IPS-11a (cell line): ENCODE data around the gene IRF4.
"Not testable (repeated sequence)": the region's sequence is repeated elsewhere in the genome, so short reads cannot be mapped to it uniquely, and the experiment has no call there.

Experiments
- H3K4me3 ChIP-seq: one replicate; pipeline ENCODE4 v1.5.1; 2013; ENCODE audit warnings: low read depth, low read length, control low read depth

Gene IRF4

DNA sequence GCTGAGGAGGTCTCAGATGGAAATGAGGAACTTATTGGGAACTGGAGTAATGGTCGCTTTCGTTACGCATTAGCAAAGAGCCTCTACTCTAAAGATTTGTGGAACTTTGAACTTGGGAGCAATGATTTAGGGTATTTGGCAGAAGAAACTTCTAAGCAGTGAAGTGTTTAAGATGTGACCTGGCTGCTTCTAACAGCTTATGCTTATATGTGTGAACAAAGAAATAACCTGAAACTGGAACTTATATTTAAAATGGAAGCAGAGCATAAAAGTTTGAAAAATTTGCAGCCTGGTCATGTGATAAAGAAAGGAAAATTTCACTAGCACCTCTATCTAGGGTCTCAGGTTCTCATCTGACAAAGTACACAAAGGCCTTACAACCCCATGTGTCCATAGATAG lies 23.5 kb downstream of the IRF4 start:
- H3K4me3 ChIP-seq: no peak overlapping the region

DNA sequence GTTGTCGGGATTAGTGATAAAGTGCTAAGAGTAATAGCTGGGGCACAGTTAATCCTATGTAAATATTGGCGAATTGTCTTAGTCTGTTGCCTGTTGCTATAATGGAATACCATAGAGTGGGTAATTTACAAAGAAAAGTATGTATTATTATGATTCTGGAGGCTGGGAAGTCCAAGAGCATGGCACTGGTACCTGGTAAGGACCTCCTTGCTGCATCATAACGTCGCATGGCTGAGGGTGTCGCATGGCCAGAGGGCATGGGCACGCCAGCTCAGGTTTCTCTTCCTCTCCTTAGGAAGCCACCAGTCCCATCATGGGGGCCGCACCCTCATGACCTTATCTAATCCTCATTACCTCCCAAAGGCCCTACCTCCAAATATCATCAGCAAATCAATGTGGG lies 29.7 kb downstream of the IRF4 start:
- H3K4me3 ChIP-seq: no peak overlapping the region

DNA sequence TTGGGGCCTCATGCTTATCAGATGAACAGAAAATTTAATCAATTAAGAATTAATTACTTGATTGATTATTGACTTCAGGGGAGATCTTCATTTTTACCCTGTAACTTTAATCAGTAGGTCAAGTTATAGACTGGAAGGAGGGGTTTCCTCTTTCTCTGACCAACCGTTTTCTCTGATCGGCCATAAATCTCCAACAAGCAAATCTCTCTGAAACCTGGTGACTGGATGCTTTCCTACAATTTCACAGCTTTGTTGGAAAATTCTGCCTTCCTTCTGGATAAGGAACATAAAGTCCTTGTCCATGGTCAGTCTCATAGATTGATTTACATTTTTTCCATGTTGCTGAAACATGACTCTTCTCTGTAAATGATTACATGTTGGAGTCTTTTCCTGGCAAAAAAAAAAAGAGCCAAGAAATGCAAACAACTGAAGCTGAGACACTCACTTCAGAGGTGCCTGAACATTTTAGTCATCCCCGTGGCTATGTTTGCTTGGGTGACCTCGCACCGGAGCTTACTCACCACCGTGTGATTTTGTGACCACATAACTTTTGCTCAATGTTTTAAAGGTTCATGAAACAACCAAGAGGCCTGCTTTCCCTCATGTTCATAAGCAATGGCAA lies 31.0 kb downstream of the IRF4 start:
- no peak overlapping the region for H3K4me3 ChIP-seq

DNA sequence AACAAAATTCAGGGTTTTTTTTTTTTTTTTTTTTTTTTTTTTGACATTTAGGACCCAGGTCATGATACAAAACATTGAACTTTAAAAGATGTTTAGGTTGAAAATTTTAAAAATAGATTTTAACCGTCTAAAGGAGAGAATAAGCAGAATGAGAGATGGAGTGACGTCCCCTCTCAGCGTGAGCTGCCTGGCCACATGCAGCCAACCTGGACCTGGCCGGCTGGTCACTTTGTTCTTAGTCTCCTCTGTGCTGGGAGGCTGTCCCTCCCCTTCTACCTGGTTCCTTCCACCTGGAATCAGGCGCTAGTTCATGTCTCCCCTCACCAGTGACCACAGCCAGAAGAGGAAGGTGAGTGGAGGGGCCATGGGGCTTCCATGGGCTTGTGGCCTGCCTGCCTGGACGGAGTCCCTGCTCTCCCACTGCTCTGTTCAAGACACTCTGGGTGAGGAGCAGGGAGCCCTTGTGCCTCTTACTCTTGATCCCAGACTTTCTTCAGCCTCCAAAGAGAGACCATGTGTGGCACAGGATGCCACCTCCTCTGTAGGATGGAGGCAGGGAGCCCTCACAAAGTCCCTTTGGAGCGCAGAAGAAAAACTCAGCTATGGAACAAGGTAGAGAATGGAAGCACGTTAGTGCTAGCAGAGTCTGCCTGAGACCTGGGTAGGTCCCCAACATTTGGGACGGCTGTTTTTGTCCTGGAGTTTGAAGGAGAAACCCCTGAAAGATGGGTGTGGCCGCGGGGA lies 31.7 kb downstream of the IRF4 start:
- H3K4me3 ChIP-seq: no peak overlapping the region

DNA sequence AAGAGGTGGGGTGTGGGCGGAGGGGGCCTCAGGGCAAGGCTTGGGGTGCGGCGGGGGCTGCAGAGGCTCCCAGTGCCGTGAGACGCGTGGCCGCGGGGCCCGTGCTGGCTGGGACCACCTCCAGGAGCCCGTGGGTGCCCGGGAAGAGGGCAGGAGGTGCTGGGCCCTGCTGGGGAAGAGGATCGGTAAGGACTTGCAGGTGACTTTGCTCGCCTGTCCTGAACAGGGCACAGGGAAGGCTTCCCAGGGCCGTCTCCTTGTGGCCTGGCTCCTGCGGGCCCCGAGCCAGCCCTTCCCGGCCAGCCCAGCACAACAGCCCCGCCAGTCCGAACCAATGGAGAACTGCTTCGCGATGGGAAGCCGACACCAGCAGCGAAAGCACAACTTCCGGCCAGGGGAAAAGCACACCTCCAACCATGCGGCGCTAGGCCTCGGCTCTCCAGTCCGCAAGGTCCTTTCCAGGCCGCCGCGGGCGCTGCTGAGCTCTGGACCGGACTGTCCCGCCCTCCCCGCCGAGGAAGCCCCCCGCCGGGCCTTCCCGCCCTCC lies 32.3 kb downstream of the IRF4 start:
- no peak overlapping the region for H3K4me3 ChIP-seq

DNA sequence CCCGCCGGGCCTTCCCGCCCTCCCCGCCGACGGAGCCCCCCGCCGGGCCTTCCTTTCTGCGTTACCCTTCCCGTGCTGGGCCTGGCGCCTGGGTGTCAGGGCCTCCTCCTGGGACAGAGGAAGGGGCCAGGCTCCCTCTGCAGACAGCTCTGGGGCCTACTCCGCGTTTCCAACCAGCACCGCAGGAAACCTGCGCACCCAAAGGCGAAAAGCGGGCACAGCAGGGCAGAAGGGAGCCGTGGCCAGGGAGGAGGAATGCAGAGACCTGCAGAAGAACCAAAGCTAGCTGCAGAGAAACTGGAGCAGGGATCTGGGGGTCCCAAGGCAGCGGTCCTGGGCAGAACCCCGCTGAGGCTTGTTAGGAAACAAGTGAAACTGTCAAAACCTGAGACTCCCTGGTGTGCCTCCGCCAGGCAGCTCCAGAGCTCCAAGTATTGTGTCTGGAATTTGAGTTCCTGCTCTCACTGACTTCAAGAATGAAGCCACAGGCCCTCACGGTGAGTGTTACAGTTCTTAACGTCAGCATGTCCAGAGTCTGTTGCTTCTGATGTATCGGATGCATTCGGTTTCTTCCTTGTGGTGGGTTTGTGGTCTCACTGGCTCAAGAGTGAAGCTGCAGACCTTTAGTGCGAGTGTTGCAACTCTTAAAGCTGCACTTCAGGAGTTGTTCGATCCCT lies 33.3 kb downstream of the IRF4 start:
- H3K4me3 ChIP-seq: no peak overlapping the region

DNA sequence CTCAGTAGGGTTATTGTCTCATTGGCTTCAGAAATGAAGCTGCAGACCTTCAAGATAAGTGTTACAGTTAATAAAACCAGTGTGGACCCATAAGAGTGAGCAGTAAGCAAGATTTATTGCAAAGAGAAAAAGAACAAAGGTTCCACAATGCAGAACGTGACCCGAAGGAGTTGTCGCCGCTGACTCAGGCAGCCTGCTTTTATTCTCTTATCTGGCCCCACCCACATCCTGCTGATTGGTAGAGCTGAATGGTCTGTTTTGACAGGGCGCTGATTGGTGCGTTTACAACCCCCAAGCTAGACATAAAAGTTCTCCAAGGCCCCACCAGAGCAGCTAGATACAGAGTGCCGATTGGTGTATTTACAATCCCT lies 33.9 kb downstream of the IRF4 start:
- not testable (repeated sequence) for H3K4me3 ChIP-seq

DNA sequence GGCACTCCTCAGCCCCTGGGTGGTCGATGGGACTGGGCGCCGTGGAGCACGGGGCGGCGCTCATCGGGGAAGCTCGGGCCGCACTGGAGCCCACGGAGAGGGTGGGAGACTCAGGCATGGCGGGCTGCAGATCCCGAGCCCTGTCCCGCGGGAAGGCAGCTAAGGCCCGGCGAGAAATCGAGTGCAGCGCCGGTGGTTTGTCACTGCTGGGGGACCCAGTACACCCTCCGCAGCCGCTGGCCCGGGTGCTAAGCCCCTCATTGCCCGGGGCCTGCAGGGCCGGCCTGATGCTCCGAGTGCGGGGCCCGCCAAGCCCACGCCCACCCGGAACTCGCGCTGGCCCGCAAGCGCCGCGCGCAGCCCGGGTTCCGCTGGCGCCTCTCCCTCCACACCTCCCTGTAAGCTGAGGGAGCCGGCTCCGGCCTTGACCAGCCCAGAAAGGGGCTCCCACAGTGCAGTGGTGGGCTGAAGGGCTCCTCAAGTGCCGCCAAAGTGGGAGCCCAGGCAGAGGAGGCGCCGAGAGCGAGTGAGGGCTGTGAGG lies 34.7 kb downstream of the IRF4 start:
- not testable (repeated sequence) for H3K4me3 ChIP-seq

DNA sequence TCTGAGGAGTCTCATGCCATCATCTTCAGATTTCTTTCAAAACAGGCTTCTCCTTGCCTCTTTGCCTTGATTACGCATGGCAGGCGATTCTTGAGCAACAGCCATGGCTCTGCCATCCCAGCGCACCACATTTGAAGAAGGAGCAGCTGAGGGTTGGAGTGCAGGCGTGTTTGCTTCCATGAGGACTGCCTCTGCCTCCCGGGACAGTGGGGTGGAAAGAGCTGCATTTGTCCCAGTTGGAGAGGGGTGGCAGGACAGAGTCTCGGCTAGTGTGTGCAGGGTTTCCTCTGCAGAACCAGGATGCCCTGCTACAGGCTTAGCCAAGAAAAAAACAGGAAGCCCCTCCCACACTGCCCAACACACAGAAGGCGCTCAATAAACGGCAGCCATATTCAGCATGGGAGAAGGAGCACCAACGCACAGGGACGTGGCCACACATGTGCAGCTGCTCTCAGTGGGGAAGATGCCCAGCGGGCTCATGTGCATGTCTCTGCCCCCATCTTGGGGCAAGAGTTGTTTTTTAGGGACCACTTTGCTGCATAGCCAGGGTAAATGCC lies 36.6 kb downstream of the IRF4 start:
- H3K4me3 ChIP-seq: no peak overlapping the region

DNA sequence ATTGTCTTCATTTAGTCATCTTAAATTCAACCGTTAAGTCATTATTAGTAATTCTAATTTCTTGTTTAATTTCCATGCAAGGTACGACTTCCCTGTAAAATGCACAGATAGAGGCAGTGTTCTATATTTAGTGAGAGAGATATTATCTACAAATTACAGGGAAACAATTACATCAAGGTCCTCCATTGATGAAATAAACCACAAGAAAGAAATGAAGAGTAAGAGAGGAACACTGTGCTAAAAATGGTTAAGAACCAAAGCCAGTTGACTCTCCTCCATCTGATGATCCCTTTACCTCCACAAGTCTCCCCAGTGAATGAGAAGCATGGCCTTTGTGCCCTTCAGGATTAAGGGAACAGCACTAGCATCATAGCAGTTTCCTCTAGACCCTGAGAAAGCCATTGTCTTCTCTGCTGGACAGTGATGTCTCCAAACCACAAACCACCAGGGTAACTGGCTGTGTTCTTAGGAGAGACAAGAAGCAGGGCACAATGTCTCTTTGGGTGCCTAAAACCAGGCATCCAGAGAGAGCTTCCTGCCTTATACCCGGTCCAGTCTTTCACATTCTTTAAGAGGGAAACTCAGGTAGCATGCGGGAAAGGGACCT lies 38.1 kb downstream of the IRF4 start:
- no peak overlapping the region for H3K4me3 ChIP-seq

DNA sequence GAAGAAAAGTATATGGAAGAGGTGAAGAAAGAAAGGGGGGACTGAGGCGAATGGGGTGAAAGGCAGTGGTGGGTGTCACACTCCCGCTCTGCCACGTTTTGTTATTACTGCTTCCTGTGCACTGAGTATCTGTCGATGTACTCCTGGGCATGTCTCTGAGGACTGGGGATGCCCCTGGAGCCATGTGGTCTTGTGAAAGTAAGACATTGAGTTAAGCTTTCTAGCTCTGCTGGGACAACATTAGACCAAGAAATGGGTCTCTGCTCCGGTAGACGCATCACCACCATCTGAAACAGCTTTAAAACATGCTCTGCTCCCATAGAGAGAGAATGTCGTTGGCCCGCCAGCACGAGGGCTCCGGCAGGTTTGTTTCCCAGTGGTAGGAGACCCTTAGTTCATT lies 40.0 kb downstream of the IRF4 start:
- H3K4me3 ChIP-seq: no peak overlapping the region

DNA sequence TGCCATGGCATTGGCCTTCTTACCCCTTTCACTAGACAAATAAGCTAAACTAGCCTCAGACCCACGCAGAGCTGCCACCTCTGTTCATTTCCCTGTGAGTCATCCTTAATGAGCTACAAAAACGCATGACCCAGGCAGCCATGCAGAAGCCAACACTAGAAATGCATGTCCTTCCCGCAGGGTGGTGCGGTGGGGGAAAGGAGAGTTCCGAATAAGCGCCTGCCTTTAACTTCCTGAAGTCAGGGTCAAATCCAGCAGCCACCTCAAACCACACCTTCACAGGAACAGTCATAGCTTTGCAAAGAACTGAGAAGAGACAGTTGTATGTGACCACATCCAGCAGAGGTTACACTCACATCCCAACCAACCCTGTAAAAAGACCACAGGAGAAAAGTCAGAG lies 40.4 kb downstream of the IRF4 start:
- H3K4me3 ChIP-seq: no peak overlapping the region

DNA sequence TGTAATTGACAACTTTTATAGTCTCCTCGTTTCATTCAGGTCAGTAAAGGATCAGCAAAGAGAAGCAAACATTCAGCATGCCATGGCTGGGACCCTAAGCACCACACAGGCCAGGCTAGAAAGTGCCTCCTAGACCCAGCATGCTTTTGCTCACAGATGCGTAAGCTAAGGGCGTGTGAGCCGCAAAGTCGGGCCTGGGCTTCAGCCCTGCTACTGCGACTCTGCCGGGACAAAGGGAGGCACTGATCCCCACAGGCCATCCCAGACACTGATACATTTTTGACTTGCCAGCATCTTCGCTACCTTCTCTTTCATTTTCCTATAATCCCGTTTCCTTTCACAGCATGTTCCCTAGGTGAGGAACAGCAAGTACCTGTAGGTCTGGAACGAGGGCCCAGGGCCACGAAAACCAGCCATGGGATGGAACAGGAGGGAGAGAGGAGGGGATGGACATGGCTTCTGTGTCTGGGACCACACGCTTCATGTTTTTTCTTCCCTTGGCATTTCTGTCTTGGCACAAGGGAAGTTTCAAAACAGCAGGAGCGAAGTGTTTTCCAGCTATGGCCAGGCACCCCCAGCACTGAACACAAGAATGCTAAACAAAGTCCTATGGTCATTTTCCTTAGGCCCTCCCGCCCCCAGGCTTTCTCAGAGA lies 42.6 kb downstream of the IRF4 start:
- no peak overlapping the region for H3K4me3 ChIP-seq

DNA sequence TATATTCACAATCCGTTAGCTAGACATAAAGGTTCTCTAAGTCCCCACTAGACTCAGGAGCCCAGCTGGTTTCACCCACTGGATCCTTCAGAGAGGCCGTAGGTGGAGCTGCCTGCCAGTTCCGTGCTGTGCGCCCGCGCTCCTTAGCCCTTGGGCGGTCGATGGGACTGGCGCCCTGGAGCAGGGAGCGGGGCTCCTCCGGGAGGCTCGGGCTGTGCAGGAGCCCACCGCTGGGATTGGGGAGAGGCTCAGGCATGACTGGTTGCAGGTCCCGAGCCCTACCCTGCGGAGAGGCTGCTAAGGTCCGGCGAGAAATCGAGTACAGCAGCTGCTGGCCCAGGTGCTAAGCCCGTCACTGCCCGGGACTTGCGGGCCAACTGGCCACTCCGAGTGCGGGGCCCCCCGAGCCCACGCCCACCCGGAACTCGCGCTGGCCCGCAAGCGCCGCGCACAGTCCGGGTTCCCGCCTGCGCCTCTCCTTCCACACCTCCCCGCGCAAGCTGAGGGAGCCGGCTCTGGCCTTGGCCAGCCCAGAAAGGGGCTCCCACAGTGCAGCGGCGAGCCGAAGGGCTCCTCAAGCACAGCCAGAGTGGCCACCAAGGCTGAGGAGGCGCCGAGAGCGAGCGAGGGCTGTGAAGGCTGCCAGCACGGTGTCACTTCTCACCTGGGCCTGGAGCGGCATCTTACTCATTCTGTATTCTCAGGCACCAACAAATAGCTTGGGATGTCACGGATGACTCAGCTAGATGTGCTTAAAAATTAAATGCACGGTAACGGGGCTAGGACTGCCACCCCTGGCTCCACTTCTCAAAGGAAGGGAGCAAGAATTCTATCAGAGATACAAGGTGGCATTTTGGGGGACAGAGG lies 44.1 kb downstream of the IRF4 start:
- no peak overlapping the region for H3K4me3 ChIP-seq

DNA sequence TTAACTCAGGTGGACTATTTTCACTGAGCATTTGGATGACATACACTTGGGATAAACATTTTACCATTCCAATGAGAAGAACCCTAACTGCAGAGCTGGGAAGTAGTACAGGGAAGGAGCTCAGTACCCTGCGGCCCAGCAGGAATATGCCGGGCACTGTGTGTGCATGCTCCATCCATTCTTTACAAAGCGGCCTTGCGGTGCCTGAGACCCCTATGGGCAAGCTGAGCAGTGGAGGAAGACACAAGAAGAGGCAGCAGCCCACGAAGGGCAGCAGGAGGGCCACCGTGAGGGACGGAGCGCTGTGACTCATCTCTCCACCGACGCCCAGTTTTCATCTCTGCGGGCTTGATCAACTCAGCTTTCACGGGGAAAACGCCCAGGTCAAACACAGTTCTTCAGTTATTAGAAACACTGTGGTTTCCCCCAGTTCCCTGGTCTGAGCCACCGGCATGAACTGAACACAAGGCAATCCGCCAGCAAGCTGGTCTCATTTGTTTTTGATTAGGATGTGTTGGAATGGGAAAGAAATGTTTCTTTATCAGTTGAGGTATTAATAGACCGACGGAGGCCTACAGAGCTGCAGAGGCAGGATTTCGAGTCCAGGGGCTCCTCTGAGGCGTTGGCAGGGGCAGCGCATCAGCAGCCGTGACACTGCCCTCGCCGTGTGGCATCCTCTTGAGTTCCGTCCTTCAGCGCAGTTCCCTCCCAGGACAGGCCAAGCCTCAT lies 44.9 kb downstream of the IRF4 start:
- no peak overlapping the region for H3K4me3 ChIP-seq

DNA sequence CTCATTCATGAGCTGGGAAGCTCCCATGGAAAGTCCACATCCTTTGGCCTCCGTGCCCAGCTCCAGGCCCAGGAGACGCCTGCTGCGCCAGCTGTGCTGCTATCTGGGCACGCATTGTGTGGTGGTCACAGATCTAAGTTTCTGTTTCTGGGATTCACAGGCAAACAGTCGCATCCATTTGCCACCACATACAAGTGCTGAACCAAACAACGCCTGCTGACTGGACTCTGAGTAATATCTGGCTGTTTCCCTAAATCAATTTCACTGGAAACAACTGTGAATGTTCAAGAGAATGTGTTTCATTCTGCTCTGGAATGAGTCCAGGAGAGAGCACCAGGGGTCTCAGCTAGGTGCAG lies 45.5 kb downstream of the IRF4 start:
- no peak overlapping the region for H3K4me3 ChIP-seq

DNA sequence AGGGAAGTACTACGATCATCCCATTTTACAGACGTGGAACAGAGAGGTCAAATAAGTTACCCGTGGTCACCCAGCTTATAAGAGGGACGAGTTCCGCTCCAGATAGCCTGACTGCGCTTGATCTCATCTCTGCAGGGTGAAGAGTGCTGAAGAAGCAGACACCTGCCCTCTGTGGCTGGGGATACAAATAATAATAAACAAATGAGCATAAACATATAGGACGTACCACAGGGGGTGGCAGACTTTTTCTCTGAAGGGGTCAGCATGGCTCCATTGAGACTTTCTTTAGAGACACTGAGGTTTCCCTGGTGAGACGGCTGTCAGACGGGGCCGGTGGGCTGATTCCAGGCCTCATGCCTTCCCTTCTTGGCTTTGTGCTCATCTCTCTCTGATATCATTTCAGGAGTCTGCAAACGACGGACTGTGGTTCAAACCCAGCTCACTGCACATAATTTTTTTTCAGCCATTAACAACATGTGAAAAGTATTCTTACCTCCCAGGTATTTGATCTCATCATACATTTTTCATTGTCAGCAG lies 47.1 kb downstream of the IRF4 start:
- no peak overlapping the region for H3K4me3 ChIP-seq

DNA sequence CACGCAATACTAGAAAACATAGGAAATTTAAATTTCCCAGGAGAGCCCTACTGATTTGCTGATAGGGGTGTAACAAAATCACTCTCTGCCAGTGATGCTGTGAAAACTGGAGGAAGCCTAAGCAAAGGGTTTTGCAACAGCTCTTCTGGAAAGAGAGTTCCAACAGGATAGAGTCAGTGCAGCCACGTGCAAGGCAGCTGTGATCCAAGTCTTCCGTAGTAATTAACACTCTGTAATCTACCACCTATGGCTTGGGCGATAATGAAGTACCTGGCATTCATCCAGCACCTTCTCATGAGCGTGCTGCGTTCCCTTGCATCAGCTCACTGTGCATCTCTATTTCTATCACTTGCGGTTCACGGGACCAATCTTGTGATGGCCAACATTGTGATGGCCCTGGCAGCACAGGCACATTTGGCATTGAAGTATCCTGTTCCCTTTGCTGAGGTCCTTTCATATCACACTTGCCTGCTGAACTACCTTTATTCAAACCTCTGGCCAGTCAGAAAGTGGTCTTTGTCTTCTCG lies 48.2 kb downstream of the IRF4 start:
- H3K4me3 ChIP-seq: no peak overlapping the region
